ENCODE measurements around the gene SYS1.
"Not testable (repeated sequence)": the region's sequence is repeated elsewhere in the genome, so short reads cannot be mapped to it uniquely, and the experiment has no call there.

SYS1 gene

DNA sequence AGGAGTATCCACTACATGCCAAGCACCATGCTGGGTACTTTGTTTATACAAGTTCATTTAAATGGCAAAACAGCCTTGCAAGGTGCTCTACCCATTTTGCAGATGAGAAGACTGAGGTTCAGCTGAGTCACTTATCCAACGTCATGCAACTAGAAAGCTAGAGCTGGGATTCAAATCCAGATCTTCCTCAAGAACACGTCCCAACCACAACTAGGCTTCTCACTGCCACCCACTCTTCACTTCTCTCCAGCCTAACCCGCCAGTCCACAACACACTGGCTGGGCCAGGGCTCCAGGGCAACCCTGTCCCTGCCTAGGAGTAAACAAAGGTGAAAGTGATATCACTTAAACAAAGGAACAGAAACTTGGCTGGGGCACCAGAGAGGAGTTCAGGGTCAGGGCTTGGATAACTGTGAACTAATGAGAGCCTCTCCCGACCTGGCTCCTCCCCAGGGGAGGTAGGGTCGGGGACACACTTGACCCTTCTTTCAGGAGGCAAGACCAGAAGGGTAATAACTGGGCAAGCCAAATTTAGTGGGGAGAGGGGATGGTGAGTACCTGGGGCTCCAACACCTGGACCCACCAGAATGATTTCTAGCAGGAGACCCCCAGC is 22.6 kb upstream of the SYS1 start:
- no peak for DNase-seq

DNA sequence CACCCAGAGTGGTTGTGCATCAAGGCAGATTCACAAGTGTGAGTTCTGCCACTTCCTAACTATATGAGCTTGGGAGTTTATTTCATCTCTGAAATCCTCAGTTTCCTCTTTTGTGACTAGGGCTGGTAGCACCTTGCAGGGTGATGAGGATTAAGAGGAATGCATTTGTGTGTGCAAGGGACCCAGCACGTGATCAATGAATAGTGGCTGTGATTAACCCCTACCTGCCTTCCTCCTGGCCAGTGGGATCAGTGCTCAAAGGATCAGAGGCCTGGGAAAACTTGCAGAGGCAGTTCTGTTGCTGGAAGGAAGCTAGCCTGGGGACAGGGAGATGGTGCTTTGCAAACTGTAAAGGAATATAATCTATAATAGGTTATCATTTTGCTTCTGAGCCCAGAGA is 22.0 kb upstream of the SYS1 start:
- DNase-seq: no peak

DNA sequence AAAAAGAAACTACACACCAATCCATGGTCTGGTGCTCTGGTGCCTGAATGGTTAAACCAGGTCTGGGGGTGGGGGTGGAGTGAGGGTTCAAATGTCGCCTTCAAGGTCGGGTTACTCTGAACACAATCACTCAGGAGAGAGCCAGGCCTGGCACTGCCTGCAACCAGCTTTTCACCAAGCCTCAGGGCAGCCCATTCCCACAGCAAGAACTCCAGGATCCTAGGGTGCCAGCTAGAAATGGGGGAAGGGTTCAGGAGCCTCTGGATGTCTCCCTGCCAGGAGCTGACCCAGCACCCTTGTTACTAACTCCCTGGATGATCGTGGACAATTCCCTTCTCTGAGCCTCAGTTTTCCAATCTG is 21.4 kb upstream of the SYS1 start:
- no peak for DNase-seq

DNA sequence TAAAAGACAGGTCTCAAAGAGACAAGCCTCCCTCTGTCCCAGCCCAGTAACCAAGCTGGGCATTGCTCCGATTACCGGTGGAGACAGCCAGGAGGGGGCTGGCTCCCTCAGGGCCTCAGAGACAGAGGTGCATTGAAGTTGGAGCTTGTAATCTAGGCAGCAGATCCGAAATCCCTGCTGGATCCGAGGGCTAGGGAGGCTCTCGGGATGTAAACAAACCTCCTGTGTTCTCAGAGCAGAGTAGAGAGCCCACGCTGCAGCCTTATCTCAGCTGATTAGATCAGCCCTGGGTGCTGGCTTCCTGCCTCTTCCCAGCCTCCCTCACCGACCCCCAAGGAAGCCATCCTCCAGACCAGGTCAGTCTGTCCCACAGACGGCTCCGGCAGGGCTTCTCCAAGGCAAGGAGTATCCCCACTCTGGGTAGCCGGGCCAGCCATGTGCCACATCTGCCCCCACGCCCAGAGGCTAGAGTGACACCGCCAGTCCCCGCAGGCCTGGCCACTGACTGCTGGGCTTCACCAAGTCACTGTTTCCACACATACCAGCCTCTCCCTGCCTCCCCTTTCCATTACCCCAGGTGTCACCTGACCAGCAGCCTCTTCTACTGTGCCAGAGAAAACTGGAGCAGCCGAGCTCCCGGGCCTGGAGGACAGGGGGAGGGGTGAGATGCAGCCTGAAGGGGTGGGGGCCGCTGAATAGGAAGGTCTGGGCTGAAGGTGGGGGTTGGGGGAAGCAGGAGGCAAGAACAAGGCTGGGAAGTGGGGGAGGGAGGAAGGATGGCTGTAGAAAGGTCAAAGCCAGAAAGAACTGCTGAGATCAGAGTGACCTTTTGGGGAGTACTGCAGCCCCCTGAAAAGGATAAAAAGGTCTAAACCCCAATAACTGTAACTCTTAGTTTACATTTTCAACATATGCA is 20.8 kb upstream of the SYS1 start:
- DNase-seq: no peak

DNA sequence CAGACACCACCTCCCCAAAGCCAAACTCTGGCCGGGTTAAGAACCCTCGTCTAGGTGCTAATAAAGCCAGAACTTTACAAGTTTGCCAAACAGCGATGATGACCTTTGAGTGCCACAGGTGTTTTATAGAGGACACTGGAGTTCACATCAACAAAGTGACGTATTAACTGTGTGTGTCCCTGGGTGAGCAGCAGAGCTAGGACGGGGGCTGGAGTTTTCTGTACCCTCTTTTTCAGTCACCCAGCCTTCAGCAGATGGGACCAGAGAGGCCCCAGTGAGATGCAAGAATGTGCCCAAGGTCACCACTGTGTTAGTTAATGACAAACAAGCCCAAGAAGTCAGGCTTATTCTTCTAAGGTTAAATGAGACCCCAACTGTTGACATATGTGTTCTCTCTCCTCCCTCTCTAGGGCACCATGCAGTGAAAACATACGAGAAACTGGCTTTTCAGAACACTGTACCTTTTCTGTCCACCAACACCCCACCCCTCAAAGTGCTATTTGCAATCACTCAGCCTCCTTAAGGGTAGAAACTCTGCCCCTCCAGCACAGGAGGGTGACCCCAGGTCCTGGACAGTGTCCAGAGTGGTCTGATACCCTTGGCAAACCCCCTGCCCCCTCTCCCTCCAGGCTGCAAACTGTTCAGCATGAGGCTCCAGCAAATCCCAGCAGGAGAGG is 20.0 kb upstream of the SYS1 start:
- DNase-seq: no peak

DNA sequence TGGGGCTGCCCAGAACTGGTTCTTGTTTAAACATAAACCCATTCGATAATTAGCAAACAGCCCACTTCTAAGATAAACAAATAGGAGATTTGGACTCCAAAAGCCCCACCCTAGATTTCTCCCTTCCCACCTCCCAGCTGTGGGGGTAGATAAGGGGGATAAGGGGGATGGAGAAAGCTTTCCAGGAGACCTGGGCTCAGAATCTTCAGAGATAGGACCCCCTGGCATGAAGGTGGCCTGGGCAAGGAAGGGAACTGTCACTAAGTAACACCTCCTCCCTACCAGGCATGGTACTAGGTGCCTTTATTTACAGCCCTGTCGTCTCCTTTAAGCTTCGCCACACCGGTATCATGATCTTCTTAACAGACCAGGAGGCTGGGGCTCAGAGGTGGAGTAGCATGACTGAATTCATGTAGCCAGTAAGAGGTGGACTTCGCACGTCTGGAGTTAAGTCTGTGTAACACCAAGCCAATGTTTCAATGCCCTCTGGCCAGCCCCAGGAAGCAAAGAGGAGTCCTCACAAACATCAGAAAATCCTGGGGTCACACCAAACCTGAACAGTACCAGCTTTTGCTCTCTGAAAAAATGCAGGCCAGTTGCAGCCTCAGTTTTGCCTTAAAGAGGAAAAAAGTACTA is 19.3 kb upstream of the SYS1 start:
- no peak for DNase-seq

DNA sequence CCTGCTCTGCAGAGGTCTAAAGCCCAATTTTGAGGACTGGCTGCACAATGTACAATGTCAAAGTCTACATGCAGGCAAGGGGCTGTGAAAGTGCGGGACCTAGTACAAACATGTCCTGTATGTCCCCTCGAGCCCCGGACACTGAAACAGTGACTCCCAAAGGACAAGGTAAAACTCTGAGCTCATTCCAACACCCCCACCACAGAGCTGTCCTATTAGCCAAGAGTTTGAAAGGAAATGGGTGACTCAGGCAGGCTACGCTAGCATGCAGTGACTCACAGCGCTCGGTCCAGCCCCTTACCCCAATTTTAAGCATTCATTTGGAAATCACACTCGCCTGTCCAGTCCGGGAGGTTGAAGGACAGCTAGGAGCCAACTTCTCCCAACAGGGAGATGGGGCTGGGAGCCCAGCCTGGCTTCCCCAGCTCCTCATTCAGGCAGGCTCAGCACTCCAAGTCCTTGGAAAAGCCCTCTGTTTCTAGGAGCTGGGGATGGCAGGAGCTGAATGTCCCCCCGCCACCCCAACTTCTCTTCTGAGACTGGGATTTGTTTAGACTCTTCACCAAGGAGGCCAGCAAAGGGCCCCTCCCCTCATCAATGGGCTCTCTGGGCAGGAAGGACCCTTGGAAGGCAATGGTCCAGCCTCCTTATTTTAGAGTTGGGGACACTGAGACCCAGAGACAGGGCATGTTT is 18.6 kb upstream of the SYS1 start:
- no peak for DNase-seq

DNA sequence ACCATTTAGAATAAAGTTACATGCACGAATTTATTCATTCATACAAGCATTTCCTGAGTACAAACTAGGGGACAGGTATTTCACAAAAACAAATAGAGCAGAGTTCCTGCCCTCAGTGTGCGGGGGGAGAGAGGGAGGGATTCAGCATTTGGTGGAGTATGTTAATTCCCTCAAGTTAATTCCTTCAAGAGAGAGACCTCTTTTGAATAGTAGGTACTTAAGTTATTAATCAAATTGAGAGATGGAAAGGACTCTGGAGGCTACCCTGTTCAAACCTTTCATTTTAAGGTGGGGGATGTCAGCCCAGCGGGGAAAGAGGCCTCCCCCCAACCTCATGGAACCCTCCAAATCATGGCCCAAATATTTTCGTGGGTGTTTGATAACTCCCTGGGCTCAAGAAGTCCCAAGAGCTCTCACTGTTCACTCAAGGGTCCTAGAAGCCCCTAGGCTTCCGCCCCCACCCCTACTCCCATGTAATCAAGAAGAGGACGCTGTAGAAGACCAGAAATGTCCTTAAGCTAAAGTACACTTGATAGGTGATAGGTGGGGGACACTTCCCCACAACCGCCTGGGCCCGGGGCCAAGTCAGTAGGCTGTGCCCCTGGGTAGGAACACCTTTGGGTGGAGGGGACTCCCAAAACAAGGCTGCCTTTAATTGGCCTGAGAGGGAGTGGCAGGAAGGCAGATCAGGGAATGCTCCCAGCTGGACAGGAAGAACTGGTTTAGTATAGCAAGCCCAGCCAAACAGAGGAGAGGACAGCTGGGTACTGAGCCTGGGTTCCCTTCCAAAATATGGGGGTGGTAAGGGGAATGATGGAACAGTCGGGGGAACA is 17.6 kb upstream of the SYS1 start:
- no peak for DNase-seq

DNA sequence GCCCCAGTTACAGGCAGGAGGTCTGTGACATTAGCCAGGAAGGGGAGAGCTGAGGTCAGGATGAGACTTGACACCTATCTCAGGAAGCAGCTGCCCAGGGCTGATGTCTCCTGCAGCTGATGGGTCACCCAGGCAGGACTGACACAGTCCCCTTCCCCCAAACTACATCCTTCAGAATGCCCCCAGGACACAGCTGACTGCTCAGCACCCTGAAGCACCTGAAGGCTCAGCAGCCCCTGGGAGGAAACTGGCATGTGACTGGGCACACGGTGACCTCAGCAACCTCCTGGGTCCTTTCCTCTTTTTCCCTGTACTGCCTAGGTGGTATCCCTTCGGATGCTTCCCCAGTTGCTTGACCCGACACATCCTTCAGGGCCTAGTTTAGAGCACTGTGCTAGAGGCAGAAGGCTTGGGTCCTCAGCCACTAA is 16.7 kb upstream of the SYS1 start:
- DNase-seq: peak; percentile 16

DNA sequence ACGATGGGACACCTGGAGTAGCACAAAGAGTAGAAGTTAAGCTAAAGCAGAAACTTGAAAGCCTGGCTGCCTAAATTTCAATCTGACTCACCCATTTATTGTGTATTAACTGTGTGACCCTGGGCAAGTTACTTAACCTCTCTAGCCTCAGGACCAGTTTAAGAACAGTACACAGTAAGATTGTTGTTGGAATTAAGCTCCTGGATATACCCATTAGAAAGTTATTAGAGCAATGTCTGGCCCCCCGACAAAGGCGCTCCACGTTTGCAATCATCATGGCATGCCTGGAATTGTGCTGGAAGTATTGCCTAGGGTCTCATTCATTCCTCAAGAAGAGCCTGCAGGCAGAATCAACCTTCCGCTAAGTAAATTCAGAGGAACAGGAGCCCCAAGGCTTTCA is 16.1 kb upstream of the SYS1 start:
- no peak for DNase-seq

DNA sequence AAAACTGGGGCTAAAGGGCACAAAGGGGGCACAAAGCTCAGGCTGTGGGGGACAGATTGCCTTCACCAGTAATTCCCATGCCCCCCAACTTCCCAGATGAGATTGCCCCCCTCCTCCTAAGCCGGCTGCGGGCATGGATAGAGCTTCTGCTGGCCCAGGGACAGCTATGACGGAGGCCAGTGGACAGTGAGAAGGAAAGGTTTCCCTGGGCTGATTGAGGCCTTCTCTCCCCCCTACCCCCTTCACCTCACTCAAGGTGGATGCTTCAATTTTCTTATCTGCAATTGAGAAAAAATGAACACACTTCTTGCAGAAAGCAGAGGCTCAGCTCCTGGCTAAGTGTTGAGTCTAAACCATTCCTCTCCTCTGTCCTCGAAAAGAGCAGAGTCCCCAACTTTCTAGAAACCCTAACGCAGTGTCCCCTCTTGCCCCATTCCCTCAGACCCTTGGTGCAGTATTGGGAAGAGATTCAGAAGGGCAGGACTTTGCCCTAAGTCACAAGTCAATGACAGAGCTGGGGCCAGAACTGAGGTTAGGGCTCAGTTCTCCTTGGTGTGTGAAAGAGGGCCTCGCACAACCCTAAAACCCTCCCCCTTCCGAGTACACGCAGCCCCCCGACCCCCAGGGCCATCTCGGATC is 15.5 kb upstream of the SYS1 start:
- DNase-seq: no peak

DNA sequence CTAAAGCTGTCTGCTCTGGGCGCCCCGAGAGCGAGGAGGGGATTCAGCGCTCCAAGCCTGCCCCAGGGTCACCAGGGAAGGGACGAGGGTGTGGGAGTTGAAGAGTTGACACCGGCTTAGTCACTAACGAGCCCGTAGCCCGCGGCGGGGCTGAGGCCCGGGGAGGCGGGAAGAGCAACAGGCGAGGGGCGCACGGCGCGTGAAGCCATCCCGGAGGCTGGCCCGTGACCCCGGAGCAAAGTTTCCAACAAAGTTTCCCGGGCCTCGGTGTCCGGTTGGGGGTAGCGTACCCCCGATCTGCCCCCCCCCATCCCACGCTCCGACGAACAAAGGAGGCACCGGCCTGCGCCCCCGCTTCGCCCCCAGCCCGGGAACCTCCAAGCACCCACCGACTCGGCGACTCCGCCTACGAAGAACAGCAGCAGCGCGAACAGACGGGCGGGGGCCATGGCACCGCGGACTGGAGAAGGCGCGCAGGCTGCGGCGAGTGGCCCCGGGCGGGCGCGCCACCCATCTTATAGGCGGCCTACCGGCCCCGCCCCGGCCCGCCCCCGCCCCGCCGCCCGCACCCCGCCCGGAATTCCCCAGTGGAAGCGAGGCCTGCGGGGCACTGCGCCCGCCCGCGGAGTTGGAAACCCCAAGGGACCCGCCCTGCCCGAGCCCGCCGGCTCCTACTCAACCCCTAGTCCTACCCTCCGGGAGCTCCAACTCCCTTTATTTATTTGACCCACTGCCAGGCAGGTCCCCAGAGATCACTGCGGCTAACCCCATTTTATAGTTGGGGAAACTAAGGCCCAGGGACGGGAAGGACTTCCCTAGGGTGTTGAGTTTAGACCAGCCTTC is 14.8 kb upstream of the SYS1 start, which contains the start of gene SDC4:
TSS of gene SDC4 (minus strand) at position 489 of the 843 bp plus-strand sequence. CDS start at position 449, 40 bp downstream.
- DNase-seq: no peak

DNA sequence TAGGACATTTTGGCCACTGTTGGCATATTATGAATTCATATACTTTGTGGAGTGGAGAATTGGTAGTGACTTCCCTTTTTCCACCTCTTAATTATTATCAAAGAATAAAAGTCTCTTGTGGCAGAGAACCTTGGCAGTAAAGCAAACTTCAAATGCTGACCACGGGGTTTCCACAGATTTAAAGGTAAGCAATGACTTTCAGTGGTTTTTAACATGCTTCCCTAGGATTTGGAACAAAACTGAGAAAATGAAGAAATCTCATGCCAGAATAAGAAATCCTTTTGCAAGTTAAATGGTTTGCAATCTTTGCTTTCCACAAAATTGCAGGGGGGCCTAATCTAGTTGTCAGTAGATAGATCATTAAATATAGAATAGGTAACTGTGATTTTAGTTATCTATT is 12.7 kb upstream of the SYS1 start:
- no peak for DNase-seq

DNA sequence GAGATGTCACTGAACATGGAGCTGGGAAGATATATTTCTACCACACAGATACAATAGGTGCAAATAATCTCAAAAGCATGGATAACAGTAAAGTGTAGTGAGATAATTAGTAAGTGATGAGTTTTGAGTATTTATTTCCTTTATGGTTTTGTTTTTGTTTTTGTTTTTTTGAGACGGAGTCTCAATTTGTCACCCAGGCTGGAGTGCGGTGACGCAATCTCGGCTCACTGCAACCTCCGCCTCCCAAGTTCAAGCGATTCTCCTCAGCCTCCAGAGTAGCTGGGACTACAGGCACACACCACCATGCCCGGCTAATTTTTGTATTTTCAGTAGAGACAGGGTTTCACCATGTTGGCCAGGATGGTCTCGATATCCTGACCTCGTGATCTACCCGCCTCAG is 12.2 kb upstream of the SYS1 start:
- not testable (repeated sequence) for DNase-seq

DNA sequence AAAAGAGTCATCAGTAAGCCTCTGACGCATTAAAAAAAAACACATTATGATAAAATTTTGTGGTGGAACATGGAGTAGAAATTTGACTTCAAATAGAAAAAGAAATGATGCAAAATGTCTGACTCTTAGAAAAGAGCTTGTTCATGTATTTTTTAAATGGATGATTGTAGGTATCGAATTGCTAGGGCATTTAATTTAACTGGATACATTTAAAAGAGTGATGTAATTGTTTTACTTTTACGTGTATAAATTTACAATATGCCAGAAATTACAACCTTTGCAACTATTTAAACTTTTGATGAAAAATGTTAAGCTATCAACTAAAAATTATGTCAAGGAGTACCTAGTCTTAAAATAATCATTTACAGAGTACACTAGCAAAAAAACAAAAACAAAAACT is 10.2 kb upstream of the SYS1 start:
- no peak for DNase-seq

DNA sequence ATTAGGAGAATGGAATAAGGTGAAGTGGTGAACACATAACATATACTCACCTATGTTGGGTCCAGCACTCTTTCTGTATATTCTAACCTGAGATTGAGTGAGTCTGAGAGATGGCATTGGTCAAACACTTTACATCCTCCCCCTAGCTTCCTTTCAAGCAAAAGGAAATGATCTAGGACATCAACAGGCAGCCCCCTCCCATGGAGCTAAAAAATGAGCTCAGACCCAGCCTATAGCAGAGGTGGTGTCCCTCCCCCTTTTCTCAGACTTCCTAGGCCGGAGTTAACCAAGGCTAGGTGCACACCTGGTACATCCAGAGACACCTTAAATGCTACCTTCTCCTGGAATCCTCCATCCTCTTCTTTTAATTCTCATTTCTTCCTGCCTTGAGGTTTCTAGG is 9.2 kb upstream of the SYS1 start:
- DNase-seq: no peak

DNA sequence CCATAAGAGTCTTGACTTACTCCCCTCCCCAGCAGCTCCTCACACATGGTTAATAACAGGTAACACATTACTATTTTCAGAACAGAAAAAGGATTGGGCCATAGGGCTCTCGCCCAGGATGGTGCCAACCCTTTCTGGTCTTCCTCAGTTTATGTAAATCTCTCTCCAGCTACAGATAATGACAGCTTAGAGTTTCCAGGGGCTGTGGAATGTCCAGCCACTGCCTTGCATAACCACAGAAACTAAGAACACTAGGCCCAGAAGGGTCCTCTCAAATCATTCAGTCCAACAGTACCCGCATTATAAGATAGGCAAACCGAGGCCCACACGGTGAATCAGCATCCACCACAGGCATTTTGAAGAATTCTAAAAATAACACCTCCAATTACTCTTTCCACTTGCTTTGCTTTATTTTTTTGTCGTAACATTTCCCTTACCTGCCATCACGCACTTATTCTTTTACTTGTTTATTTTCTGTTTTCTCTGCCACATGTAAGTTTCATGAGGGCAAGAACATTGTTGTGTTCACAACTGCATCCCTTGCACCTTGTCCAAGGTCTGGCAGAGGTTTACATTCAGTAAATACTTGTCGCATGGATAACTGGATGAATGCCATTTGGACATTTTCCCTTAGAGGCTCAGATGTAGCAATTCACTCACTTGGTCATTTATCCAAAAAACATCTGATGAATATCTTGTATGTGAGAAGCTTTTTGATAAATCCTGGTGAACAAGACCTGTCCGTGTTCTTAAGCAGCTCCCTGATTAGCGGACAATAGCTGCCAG is 8.3 kb upstream of the SYS1 start:
- no peak for DNase-seq

DNA sequence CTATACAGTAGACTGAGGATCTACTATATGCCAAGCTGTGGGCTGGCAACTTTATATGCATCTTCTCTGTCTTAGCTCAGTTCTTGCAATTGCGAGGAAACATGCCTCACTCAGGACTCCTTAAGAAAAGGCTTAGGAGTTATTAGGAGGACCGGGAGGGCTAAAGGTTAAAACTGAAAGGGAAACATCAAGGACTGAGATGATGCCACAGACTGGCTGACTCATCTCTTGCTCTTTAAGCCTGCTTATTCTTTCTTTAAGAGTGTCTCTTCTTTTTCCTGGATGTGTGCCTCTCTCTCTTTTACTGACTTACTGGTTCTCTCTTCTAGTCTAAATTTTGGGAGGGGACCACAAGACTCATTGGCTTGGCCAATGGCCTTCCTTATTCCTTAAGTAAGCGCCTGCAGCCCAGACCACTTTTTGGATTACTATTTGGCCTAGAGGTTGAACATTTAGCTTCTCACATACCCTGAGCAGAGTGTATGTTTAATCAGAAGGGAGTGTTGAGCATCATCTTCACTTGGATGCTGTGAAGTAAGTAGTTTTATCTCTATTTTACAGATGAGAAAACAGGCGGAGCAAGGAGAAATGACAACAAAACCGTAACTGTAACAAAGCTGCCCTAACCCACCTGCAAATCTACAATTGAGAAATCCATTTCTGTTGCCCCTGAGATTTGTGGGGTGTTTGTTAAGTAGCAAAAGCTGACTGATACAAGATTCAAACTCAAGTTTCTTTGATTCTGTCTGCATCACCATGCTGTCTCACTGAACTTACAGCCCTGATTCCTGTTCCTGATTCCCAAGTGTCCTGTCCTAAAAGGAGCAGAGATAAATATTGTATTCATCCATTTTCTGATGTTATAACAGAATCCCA is 7.5 kb upstream of the SYS1 start:
- no peak for DNase-seq

All from KG1 (cell line).